Ishikawa (cell line): ENCODE data around the gene MED17.

Source experiments
- CEBPB ChIP-seq: IDR thresholded peaks from 2 replicates; pipeline ENCODE4 v1.6.1; 2012
- CREB1 ChIP-seq: IDR thresholded peaks from 2 replicates; pipeline ENCODE4 v1.6.1; 2012; ENCODE audit warnings: low read depth
- EGR1 ChIP-seq: IDR thresholded peaks from 2 replicates; pipeline ENCODE4 v1.6.1; 2012
- EP300 ChIP-seq: IDR thresholded peaks from 2 replicates; pipeline ENCODE4 v1.6.1; 2012; ENCODE audit warnings: borderline replicate concordance
- FOXM1 ChIP-seq: IDR thresholded peaks from 2 replicates; pipeline ENCODE4 v1.6.1; 2012; ENCODE audit warnings: low read depth, borderline replicate concordance
- MAX ChIP-seq: IDR thresholded peaks from 2 replicates; pipeline ENCODE4 v1.6.1; 2012
- NFIC ChIP-seq: IDR thresholded peaks from 2 replicates; pipeline ENCODE4 v1.6.1; 2012
- RAD21 ChIP-seq: IDR thresholded peaks from 2 replicates; pipeline ENCODE4 v1.6.1; 2012; ENCODE audit warnings: low read depth
- REST ChIP-seq: IDR thresholded peaks from 2 replicates; pipeline ENCODE4 v1.6.1; 2012; ENCODE audit warnings: low read depth, mild to moderate bottlenecking
- TAF1 ChIP-seq: IDR thresholded peaks from 2 replicates; pipeline ENCODE4 v1.6.1; 2012; ENCODE audit warnings: low read depth, mild to moderate bottlenecking
- TCF12 ChIP-seq: IDR thresholded peaks from 2 replicates; pipeline ENCODE4 v1.6.1; 2012; ENCODE audit warnings: low read depth
- TEAD4 ChIP-seq: IDR thresholded peaks from 2 replicates; pipeline ENCODE4 v1.6.1; 2012
- USF1 ChIP-seq: IDR thresholded peaks from 2 replicates; pipeline ENCODE4 v1.6.1; 2012
- YY1 ChIP-seq: IDR thresholded peaks from 2 replicates; pipeline ENCODE4 v1.6.1; 2012; ENCODE audit warnings: low read depth
- ZBTB7A ChIP-seq: IDR thresholded peaks from 2 replicates; pipeline ENCODE4 v1.6.1; 2012; ENCODE audit warnings: low read depth

Gene MED17

GRCh38 chr11:93753241-93753640 is 30.8 kb upstream of the MED17 start:
- TF ChIP-seq USF1 (no peak), YY1 (no peak), ZBTB7A (no peak), TAF1 (no peak), NFIC (no peak), MAX (no peak), RAD21 (no peak), TEAD4 (no peak), TCF12 (no peak)

- no peak for TF ChIP-seq NFIC
- TF ChIP-seq REST = no peak
- TF ChIP-seq FOXM1 = no peak
- no peak for TF ChIP-seq CREB1
- no peak for TF ChIP-seq MAX
These were observed 27.3 kb upstream of the MED17 start for GRCh38 chr11:93756748-93757147.

GRCh38 chr11:93757301-93757700 is 26.8 kb upstream of the MED17 start:
- TF ChIP-seq REST = no peak
- TF ChIP-seq EP300 = no peak
- no peak for TF ChIP-seq TAF1
- no peak for TF ChIP-seq TEAD4
- TF ChIP-seq TCF12 = no peak
- no peak for TF ChIP-seq EGR1
- no peak for TF ChIP-seq NFIC
- no peak for TF ChIP-seq RAD21
- no peak for TF ChIP-seq FOXM1

- no peak for TF ChIP-seq TCF12
- TF ChIP-seq EP300 = no peak
- no peak for TF ChIP-seq CEBPB
- no peak for TF ChIP-seq YY1
- TF ChIP-seq EGR1 = no peak
- no peak for TF ChIP-seq MAX
- TF ChIP-seq FOXM1 = no peak
- no peak for TF ChIP-seq REST
- no peak for TF ChIP-seq ZBTB7A
- no peak for TF ChIP-seq TAF1
- TF ChIP-seq USF1 = no peak
- no peak for TF ChIP-seq CREB1
- no peak for TF ChIP-seq NFIC
- TF ChIP-seq RAD21 = no peak
- TF ChIP-seq TEAD4 = no peak
These were observed 25.9 kb upstream of the MED17 start for GRCh38 chr11:93757924-93758865.
